Measurements from ENCODE around the gene KSR1. TPM values are rescaled to one million over a fixed set of nuclear protein-coding genes. Genes with fewer than 3 reads are reported as not detected.

The KSR1 gene
- total RNA-seq, 2 donors from 2014 or later: 33.7 to 46.3 TPM

DNA sequence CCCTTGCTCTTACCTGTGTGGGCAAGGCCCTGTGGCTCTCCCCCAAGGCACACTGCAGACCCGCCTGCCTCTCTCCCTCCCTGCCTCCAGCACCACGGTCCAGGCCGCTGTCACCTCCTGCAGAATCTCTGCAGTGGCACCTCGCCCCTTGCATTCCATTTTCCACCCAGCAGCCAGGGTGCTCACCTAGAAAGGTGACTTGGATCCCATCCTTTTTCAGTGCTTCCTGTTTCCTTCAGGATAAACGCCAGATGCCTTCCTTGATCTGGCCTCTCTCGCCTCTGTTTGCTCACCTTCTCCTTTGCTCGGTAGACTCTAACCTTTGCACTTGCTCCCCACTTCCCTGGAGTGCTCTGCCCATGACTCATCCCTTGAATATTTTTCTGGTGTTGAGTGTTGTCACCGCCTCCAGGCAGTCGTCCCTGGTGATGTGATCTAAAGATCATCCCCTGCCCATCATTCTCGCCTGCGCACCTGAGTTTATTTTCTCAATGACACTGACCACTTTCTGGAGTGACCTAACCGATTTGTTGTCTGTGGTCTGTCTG is 95.5 kb downstream of the KSR1 start:
- Histone ChIP-seq H3K9me3 (ENCODE audit: control insufficient read depth, low read length) (peaks cover 4% of the 10 kb centered on the region), H3K4me3 (ENCODE audit: low read length) (no peak overlapping the region), H3K27ac (ENCODE audit: low read depth, low read length) (no peak overlapping the region), H3K4me1 (ENCODE audit: control insufficient read depth, insufficient read depth, low read length) (peaks cover 10% of the 10 kb centered on the region), H3K36me3 (ENCODE audit: control insufficient read depth, insufficient read depth, low read length) (no peaks in the 10 kb centered on the region), H3K9ac (ENCODE audit: extremely low read depth, low read length, poor library complexity, severe bottlenecking) (no peak overlapping the region), H3K27me3 (ENCODE audit: control insufficient read depth, insufficient read depth, low read length, poor library complexity, severe bottlenecking) (no peaks in the 10 kb centered on the region)
- peaks cover 19% of the 10 kb centered on the region for H3K36me3 Mint-ChIP-seq (ENCODE audit: low read depth)
- H3K27ac Mint-ChIP-seq: peak overlapping the region; percentile 65
- no peaks in the 10 kb centered on the region for H3K27me3 Mint-ChIP-seq (ENCODE audit: insufficient read depth)
- WGBS, 2 experiments (ENCODE audit: insufficient coverage in 1 of 2, insufficient read length in 1 of 2): 74 to 79% methylated on average over 11 to 12 of the region's 12 CpGs
- no peak overlapping the region for H3K4me3 Mint-ChIP-seq
- peaks cover 23% of the 10 kb centered on the region for H3K4me1 Mint-ChIP-seq
- TF ChIP-seq, protein P1, sequence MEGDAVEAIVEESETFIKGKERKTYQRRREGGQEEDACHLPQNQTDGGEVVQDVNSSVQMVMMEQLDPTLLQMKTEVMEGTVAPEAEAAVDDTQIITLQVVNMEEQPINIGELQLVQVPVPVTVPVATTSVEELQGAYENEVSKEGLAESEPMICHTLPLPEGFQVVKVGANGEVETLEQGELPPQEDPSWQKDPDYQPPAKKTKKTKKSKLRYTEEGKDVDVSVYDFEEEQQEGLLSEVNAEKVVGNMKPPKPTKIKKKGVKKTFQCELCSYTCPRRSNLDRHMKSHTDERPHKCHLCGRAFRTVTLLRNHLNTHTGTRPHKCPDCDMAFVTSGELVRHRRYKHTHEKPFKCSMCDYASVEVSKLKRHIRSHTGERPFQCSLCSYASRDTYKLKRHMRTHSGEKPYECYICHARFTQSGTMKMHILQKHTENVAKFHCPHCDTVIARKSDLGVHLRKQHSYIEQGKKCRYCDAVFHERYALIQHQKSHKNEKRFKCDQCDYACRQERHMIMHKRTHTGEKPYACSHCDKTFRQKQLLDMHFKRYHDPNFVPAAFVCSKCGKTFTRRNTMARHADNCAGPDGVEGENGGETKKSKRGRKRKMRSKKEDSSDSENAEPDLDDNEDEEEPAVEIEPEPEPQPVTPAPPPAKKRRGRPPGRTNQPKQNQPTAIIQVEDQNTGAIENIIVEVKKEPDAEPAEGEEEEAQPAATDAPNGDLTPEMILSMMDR (conservative IDR thresholded peaks at IDR 0.05): no peak
- DNase-seq: peak; percentile 84
- H3K9me3 Mint-ChIP-seq: peaks cover 2% of the 10 kb centered on the region

- peaks cover 18% of the 10 kb centered on the region for H3K4me1 Mint-ChIP-seq
- WGBS, 2 experiments (ENCODE audit: insufficient coverage in 1 of 2, insufficient read length in 1 of 2): 79 to 82% methylated on average over 2 to 4 of the region's 4 CpGs
- H3K27ac Mint-ChIP-seq: peak overlapping the region; percentile 88
- H3K9me3 ChIP-seq (ENCODE audit: control insufficient read depth, low read length): peaks cover 4% of the 10 kb centered on the region
- H3K27me3 Mint-ChIP-seq (ENCODE audit: insufficient read depth): no peaks in the 10 kb centered on the region
- H3K9ac ChIP-seq (ENCODE audit: extremely low read depth, low read length, poor library complexity, severe bottlenecking): no peak overlapping the region
- H3K9me3 Mint-ChIP-seq: peaks cover 2% of the 10 kb centered on the region
- H3K36me3 ChIP-seq (ENCODE audit: control insufficient read depth, insufficient read depth, low read length): no peaks in the 10 kb centered on the region
- peak; percentile 80 for DNase-seq
- no peak overlapping the region for H3K27ac ChIP-seq (ENCODE audit: low read depth, low read length)
- no peak overlapping the region for H3K4me3 ChIP-seq (ENCODE audit: low read length)
- no peak overlapping the region for H3K4me3 Mint-ChIP-seq
- H3K36me3 Mint-ChIP-seq (ENCODE audit: low read depth): peaks cover 19% of the 10 kb centered on the region
- H3K4me1 ChIP-seq (ENCODE audit: control insufficient read depth, insufficient read depth, low read length): peaks cover 10% of the 10 kb centered on the region
- TF ChIP-seq, protein P1 (conservative IDR thresholded peaks at IDR 0.05): no peak
- no peaks in the 10 kb centered on the region for H3K27me3 ChIP-seq (ENCODE audit: control insufficient read depth, insufficient read depth, low read length, poor library complexity, severe bottlenecking)
Observed at GRCh38 chr17:27552276-27552732, 96.1 kb downstream of the KSR1 start.

GRCh38 chr17:27553019-27553511 is 96.8 kb downstream of the KSR1 start:
- H3K9ac ChIP-seq (ENCODE audit: extremely low read depth, low read length, poor library complexity, severe bottlenecking): no peak overlapping the region
- Mint-ChIP-seq H3K27me3 (ENCODE audit: insufficient read depth) (no peaks in the 10 kb centered on the region), H3K36me3 (ENCODE audit: low read depth) (peaks cover 19% of the 10 kb centered on the region), H3K9me3 (peaks cover 2% of the 10 kb centered on the region), H3K27ac (peak overlapping the region; percentile 88), H3K4me3 (no peak overlapping the region), H3K4me1 (peaks cover 24% of the 10 kb centered on the region)
- H3K9me3 ChIP-seq (ENCODE audit: control insufficient read depth, low read length): peaks cover 4% of the 10 kb centered on the region
- peak; percentile 91 for DNase-seq
- H3K4me1 ChIP-seq (ENCODE audit: control insufficient read depth, insufficient read depth, low read length): peaks cover 10% of the 10 kb centered on the region
- TF ChIP-seq, protein P1 (conservative IDR thresholded peaks at IDR 0.05): no peak
- 82 to 86% methylated on average over 5 to 7 of the region's 7 CpGs for WGBS, 2 experiments (ENCODE audit: insufficient coverage in 1 of 2, insufficient read length in 1 of 2)
- no peaks in the 10 kb centered on the region for H3K27me3 ChIP-seq (ENCODE audit: control insufficient read depth, insufficient read depth, low read length, poor library complexity, severe bottlenecking)
- no peaks in the 10 kb centered on the region for H3K36me3 ChIP-seq (ENCODE audit: control insufficient read depth, insufficient read depth, low read length)
- no peak overlapping the region for H3K4me3 ChIP-seq (ENCODE audit: low read length)
- H3K27ac ChIP-seq (ENCODE audit: low read depth, low read length): no peak overlapping the region
